CD4-positive, alpha-beta T cell (primary cell): ENCODE data around the gene VAMP8. TPM values are rescaled to one million over a fixed set of nuclear protein-coding genes. Genes with fewer than 3 reads are reported as not detected.

Experiments used
- ATAC-seq: fragments of 200-7000 bp; cut with Tn5 transposase; one replicate; pipeline ENCODE4 v1.10.0; 2022; ENCODE audit warnings: mild to moderate bottlenecking; ENCODE audit not compliant: poor library complexity
- CTCF ChIA-PET: fragments of 350-600 bp; sonication (Branson Sonifier 250); formaldehyde crosslinking; loops from one replicate; lab custom pipeline; 2021; ENCODE audit warnings: antibody characterized with exemption, inconsistent platforms; lab: Charles Lee
- POLR2A ChIA-PET: fragments of 350-600 bp; sonication (Branson Sonifier 250); formaldehyde crosslinking; loops from one replicate; lab custom pipeline; 2021; ENCODE audit warnings: antibody characterized with exemption, inconsistent platforms; lab: Charles Lee
- DNase-seq, 14 experiments: peaks; one replicate each; pipeline ENCODE4 v3.0.0-alpha.2; 2013 to 2020; ENCODE audit warnings: mixed read lengths in 2 of 14
- H3K27ac ChIP-seq, 2 donors: one replicate each; pipeline versions ENCODE4 v1.5.1 to v1.7.0; 2013; ENCODE audit warnings: low read length in 2 of 2, low read depth in 1 of 2, mild to moderate bottlenecking in 1 of 2
- H3K27me3 ChIP-seq, 2 experiments: 1 replicate in 1 of 2; 2 replicates in 1 of 2; pipeline versions ENCODE4 v1.6.1 to v1.7.0; 2013; ENCODE audit warnings: low read length in 2 of 2, control low read depth in 1 of 2, mild to moderate bottlenecking in 1 of 2, moderate library complexity in 1 of 2; ENCODE audit not compliant: insufficient read depth in 2 of 2, control insufficient read depth in 1 of 2
- H3K36me3 ChIP-seq: one replicate; pipeline ENCODE4 v1.6.1; 2013; ENCODE audit warnings: low read length, control low read depth; ENCODE audit not compliant: insufficient read depth
- H3K4me1 ChIP-seq: one replicate; pipeline ENCODE4 v1.6.1; 2013; ENCODE audit warnings: low read length, control low read depth; ENCODE audit not compliant: insufficient read depth
- H3K4me3 ChIP-seq: one replicate; pipeline ENCODE4 v1.5.1; 2013; ENCODE audit warnings: mild to moderate bottlenecking, low read length, moderate library complexity
- H3K9me3 ChIP-seq, 2 experiments: 1 replicate in 1 of 2; 2 replicates in 1 of 2; pipeline versions ENCODE4 v1.6.1 to v1.7.0; 2013; ENCODE audit warnings: low read length in 2 of 2, mild to moderate bottlenecking in 2 of 2, control low read depth in 1 of 2, moderate library complexity in 1 of 2; ENCODE audit not compliant: control insufficient read depth in 1 of 2, insufficient read depth in 1 of 2
- H3K27ac Mint-ChIP-seq: one replicate; pipeline ENCODE4 v1.8.0; 2020; ENCODE audit warnings: mixed read lengths
- H3K27me3 Mint-ChIP-seq: one replicate; pipeline ENCODE4 v1.8.0; 2021; ENCODE audit warnings: mixed read lengths
- H3K36me3 Mint-ChIP-seq: one replicate; pipeline ENCODE4 v1.8.0; 2021; ENCODE audit warnings: low read depth, mixed read lengths
- H3K4me1 Mint-ChIP-seq: one replicate; pipeline ENCODE4 v1.8.0; 2021; ENCODE audit warnings: low read depth, mixed read lengths
- H3K4me3 Mint-ChIP-seq: one replicate; pipeline ENCODE4 v1.8.0; 2020; ENCODE audit warnings: mild to moderate bottlenecking, mixed read lengths
- H3K9me3 Mint-ChIP-seq: one replicate; pipeline ENCODE4 v1.8.0; 2020; ENCODE audit warnings: mixed read lengths
- CTCF ChIP-seq: fragments of 200-600 bp; IDR thresholded peaks from one replicate; pipeline ENCODE4 v1.8.0; 2022; ENCODE audit warnings: antibody characterized with exemption, mild to moderate bottlenecking
- intact Hi-C, 2 experiments: fragments of 100-400 bp; cut with DNase I in 1 of 2; cut with micrococcal nuclease in 1 of 2; formaldehyde crosslinking; loops; one replicate each; pipeline versions ENCODE4 v1.15.1 to v1.9.0; 2023 to 2025; cut with DNase I, micrococcal nuclease
- total RNA-seq, 174 experiments: library from RNA in 2 of 174; stranded (reverse) in 2 of 174; gene quantifications; one replicate each; pipeline ENCODE4 v1.2.3 and lab custom pipeline; 2021 to 2026

Gene VAMP8
- total RNA-seq, 2 experiments from 2014 or later = 32.3 to 37.3 TPM

- ATAC-seq (peak; percentile 23), DNase-seq (no peak)
- POLR2A ChIA-PET = interaction anchor here (0.7 to 1.7 kb wide), 15 partner anchors 9 to 830 kb away, joined by 3 to 24 read pairs (median 5); partner anchors contain the start of genes ELMOD3, KDM3A, MAT2A and RETSAT
Measured at GRCh38 chr2:85611217-85611704, 33.9 kb downstream of the VAMP8 start.

GRCh38 chr2:85611705-85612587 is 34.6 kb downstream of the VAMP8 start, which contains the start of gene C2orf68:
TSS of gene C2orf68 (minus strand) at chr2:85612066. CDS start at chr2:85611984, 82 bp downstream.
- H3K4me1 ChIP-seq = peaks cover 40% of the 10 kb centered on the region
- H3K9me3 Mint-ChIP-seq = no peaks in the 10 kb centered on the region
- peak; percentile 52 for ATAC-seq
- H3K27ac Mint-ChIP-seq = peak within 1 kb of the TSS; percentile 86
- peak; percentile 59 to 88 (median 79) for DNase-seq
- ChIA-PET CTCF (interaction anchor here (0.9 to 1.4 kb wide), 4 partner anchors 9 to 73 kb away, joined by 3 to 4 read pairs (median 4); partner anchors contain the start of genes MAT2A, RNF181 and TMEM150A), POLR2A (interaction anchor here (0.6 to 1.7 kb wide), 17 partner anchors 10 to 829 kb away, joined by 3 to 24 read pairs (median 4); partner anchors contain the start of genes ELMOD3, GGCX, KDM3A and MAT2A)
- peaks cover 50% of the 10 kb centered on the region for H3K36me3 Mint-ChIP-seq
- H3K27me3 Mint-ChIP-seq = no peaks in the 10 kb centered on the region
- peaks cover 39% of the 10 kb centered on the region for H3K4me1 Mint-ChIP-seq
- no peak for TF ChIP-seq CTCF
- H3K36me3 ChIP-seq = peaks cover 24% of the 10 kb centered on the region
- peak within 1 kb of the TSS; percentile 74 to 82 for H3K27ac ChIP-seq
- no peaks in the 10 kb centered on the region for H3K9me3 ChIP-seq
- H3K4me3 Mint-ChIP-seq = peak within 1 kb of the TSS; percentile 95
- H3K27me3 ChIP-seq = no peaks in the 10 kb centered on the region
- peak within 1 kb of the TSS; percentile 58 for H3K4me3 ChIP-seq
- intact Hi-C loops = loop anchor here in 1 of 2 experiments (2.0 kb wide), 1 partner anchor 73 kb away; the partner anchor contains the start of gene MAT2A

More at GRCh38 chr2:85611217-85611704, 33.9 kb downstream of the VAMP8 start:
- CTCF ChIA-PET = interaction anchor here (0.9 to 1.4 kb wide), 4 partner anchors 8 to 73 kb away, joined by 3 to 4 read pairs (median 4); partner anchors contain the start of genes MAT2A, RNF181 and TMEM150A
- H3K9me3 Mint-ChIP-seq = no peaks in the 10 kb centered on the region
- peaks cover 39% of the 10 kb centered on the region for H3K4me1 Mint-ChIP-seq
- H3K27ac Mint-ChIP-seq = peak overlapping the region; percentile 86
- intact Hi-C loops = no loop called here
- Histone ChIP-seq H3K27me3 (no peaks in the 10 kb centered on the region), H3K9me3 (no peaks in the 10 kb centered on the region), H3K4me3 (peak overlapping the region; percentile 58), H3K36me3 (peaks cover 30% of the 10 kb centered on the region), H3K27ac (peak overlapping the region; percentile 44 to 74), H3K4me1 (peaks cover 37% of the 10 kb centered on the region)
- peak overlapping the region; percentile 95 for H3K4me3 Mint-ChIP-seq
- H3K27me3 Mint-ChIP-seq = no peaks in the 10 kb centered on the region
- peaks cover 50% of the 10 kb centered on the region for H3K36me3 Mint-ChIP-seq
- TF ChIP-seq CTCF = no peak
